ENCODE results near the gene FIBP. TPM values are rescaled to one million over a fixed set of nuclear protein-coding genes. Genes with fewer than 3 reads are reported as not detected.

Gene FIBP
- total RNA-seq, 1 experiment from 2014 or later = 232 TPM

DNA sequence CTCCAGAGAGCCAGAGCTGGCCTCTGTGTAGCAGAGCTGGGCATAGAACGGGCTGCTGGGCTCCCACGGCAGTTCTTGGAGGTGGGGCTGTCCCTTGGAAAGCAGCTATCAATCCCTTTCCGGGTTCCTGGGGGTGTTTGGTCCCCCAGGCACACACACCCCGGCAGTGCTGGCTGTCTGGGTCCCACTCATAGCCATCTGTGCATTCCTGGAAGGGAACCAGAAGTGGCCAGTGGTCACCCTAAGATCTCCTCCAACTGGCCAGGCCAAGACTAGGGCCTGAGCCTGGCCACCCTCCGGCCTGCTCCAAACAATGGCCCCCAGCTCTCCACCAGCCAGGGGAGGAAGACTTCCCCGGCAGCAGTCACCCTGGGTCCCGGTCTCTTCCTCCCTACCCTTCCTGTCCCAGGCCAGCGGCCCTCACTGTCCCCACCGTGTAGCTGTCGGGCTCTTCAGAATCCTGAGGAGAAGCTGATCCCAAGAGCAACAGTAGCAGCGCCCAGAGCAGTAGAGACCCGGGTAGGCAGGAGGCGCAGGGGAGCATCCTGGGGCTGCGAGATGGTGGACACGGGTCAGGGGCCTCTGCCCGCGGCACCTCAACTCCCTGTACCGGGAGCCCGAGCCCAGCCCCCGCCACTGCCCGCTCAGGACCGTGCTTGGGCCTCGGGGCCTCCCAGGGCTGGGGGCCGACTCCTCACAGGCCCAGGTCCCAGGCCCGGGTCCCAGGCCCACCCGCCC, 16.3 kb downstream of the FIBP start:
- no peak for DNase-seq (ENCODE audit: low read depth)

DNA sequence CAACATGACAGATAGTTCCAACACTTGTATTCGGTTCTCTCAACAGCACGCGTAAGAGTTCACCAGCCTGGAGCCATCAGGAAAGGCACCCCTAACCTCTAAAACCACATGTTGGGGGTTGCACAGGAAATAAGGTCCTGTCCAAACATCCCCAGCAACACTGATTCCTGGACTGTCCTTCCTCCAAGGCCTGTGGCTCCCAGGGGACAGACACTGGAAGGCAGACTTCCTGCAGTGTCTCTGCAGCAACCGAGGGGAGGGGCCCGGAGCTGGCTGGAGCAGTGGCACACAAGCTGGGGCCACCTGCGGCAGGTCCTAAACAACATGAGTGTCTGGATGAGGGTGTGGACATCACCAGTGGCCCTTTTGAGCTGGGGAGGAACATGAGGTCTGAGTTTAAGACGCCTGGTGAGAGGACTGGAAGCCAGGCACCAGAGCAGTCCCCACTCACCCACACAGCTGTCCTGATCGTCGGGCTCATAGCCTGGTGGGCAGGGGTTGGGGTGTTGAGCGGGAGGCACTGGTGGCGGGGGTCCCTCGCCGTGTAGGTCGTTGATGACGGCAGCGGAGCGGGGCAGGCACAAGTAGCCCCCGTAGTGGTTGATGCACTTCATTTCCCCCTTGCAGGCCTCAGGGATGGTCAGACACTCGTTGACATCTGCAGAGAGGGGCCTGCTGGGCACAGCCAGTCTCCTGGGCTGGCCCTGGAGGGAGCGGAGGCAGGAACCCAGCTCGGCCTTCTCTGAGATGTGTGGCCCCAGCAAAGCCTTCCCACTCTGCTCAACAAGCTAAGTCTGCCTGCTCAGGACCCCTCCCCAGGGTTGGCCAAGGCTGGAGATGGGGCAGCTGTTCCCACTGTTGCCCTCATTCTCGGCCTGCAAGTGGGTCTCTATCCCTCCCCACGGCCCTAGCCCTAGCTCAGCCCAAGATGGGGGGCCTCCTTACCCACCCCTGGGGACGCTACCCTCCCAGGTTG, 17.3 kb downstream of the FIBP start:
- no peak for DNase-seq (ENCODE audit: low read depth)

DNA sequence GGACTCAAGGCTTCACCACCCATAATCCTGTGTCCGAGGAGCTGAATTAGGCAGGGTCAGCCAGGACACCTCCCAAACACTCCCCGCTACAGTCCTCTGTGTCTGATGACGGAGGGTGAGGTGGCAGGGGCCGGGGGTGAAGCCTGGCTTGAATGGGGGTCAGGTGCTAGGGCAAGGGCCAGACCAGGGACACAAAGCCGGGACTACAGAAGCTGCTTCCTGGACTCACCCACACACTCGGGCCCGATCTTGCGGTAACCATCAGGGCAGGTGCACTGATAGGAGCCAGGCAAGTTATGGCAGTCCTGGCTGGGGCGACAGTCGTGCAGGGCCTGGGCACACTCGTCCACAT, 18.0 kb downstream of the FIBP start:
- no peak for DNase-seq (ENCODE audit: low read depth)

DNA sequence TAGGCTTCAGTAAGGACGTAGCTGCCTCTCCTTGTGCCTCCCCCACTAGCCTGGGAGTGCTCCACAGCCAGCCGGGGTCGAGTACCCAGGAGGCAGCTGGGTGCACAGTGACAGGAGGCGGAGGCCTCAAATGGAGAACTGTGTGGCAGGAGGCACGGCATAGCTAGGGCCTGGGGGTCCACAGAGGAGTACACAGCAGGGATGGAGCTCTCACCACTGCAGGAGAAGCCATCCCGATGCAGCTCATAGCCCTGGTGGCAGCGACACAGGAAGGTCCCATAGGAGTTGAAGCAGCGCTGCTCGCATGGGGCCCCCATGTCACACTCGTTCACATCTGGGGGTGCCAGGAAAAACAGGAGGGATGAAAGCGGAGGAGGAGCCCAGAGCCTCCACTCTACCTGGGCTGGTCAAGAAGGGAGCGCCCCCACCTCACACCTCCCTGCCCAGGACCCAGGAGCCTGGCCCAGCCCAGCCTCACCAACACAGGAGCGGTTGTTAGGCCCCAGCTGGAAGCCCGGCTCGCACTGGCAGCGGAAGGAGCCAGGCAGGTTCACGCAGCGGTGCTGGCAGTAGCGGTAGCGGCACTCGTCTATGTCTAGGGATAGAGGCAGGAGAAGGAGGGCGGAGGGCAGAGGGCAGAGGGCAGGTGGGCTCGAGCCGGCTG, 18.5 kb downstream of the FIBP start:
- no peak for DNase-seq (ENCODE audit: low read depth)

DNA sequence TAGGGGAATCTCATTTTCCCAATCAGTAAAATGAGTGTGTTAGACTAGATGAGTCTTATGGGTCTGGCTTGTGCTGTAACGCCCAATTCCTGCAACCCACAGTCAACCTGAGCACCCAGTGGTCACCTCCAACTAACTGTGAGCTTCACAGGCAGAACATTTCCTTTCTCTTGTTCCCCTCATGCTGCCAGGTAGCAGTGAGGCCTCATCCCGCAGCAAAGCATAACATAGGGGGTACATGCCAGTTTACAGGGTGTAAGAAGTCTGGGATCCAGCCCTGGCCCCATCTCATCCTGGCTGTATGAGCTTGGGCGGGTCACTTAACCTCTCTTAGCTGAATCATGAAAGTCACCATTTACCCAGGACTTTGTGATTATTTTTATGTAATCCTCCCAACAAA, 19.4 kb downstream of the FIBP start:
- no peak for DNase-seq (ENCODE audit: low read depth)

DNA sequence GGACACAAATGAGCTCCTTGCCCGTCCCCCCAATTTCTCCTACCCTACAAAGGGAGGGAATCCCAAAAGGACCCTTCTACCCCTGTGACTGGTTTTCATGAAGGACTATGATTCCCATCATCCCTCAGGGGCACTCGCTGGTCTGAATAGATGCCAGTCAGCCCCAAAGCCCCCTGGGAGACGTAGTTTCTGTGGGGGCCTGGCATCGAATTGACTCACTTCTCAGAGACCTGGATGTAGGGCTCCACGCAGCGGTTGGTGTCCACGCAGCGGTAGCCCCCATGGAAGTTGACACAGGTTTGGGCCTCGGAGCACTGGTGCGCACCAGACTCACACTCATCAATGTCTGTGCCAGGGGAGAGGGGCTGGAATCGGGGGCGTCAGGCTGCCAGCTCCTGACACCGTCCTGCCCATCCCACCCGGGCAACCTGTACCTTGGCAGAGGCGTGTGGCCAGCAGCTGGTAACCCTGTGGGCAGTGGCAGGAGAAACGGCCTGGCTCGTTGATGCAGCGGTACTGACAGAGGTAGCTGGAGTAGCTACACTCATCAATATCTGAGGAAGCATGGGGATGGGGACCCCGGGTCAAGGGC, 20.1 kb downstream of the FIBP start:
- DNase-seq (ENCODE audit: low read depth) = no peak

DNA sequence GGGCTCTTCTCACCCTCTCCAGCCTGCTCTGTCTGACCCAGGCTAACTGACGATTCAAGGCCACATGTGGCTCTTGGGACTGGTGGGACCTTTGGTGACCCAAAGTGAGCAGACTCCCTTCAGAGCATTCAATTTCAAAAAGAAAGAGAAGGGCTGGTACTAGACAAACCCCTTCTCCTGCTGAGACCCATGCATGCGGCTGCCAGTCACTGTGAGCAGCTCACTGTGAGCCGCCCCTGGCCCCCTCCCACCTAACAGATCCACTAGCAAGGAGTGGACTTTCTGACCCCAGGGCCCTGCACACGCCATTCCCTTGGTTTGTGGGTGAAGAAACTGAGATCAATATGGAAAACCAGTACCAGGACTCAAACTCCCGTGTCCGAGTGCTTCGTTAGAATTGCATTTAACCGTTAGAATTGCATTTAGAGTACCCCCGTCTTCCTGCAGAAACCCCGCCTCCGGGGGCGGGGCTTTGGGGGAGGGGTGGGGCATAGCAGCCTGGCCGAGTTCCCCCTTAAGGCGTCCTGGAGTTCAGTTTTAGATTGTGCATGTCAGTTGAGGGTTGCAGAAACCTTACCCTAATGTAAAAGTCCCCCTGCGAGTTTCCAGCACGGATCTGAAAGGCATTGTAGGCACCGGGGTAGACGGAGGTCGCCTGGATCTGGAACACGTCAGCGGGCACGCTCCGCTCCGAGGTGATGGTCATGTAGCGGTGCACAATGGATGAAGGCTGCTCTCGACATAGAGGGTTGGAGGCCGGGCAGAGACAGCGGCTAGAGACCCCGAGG, 20.8 kb downstream of the FIBP start:
- no peak for DNase-seq (ENCODE audit: low read depth)

DNA sequence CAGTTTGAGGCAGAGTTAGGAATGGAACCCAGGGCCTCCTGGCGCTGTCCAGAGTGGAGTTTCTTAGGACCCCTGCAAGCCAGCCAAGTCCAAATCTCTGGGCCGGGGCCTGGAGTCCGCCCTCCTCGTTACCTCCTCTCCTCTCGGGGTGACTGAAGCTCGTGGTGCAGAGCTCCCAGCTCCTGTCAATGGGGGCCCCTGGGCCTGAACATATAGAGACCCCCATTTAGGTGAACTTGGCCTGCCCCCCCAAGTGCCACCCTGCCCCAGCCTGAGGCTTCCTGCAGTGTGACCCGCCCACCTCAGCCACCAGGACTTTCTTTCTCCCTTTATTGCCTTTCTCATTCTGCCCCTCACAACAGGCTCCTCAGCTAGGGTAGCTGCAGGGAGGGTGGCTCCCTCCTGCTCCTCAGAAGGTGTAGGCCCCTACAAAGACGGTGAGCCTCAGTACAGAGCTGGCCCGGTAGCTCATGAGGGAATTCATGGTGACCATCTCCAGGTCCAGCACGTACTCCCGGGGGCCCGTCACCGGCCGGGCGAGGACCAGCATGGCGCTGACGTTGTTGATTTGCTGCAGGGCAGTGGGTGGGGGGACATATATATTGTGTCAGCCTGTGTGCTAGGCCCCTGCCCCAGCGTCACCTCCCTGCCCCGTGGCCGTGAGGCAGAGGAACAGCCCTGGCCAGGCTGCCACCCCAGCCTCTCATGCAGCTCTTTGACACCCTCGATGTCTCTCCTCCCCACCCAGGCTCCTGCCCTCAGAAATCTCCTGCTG, 21.6 kb downstream of the FIBP start:
- no peak for DNase-seq (ENCODE audit: low read depth)

DNA sequence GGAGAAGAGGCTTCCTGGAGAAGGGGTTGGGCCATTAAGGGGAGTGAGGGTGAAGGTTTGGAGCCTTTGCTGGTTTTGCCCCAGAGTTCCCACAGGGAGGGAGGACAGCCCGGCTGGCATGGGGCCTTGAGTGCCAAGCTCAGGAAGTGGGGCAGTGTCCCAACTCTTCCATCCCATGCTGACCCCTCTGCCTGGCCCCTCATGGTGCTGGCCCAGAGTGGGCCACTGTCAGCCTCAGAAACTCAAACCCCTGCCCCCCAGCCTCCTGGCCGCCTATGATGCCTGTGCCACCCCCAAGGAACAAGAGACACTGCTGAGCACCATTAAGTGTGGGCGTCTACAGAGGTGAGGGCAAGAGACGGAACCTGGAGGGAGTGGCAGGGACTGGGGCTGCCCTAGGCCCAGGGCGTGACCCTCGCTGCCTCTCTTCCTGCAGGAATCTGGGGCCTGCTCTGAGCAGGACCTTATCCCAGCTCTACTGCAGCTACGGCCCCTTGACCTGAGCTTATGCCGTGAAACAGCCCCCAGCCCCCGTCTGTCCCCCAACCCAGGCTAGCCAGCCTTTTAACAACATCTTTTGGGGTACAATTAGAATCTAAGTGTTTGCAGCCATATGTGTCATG, 22.6 kb downstream of the FIBP start:
- DNase-seq (ENCODE audit: low read depth) = no peak

DNA sequence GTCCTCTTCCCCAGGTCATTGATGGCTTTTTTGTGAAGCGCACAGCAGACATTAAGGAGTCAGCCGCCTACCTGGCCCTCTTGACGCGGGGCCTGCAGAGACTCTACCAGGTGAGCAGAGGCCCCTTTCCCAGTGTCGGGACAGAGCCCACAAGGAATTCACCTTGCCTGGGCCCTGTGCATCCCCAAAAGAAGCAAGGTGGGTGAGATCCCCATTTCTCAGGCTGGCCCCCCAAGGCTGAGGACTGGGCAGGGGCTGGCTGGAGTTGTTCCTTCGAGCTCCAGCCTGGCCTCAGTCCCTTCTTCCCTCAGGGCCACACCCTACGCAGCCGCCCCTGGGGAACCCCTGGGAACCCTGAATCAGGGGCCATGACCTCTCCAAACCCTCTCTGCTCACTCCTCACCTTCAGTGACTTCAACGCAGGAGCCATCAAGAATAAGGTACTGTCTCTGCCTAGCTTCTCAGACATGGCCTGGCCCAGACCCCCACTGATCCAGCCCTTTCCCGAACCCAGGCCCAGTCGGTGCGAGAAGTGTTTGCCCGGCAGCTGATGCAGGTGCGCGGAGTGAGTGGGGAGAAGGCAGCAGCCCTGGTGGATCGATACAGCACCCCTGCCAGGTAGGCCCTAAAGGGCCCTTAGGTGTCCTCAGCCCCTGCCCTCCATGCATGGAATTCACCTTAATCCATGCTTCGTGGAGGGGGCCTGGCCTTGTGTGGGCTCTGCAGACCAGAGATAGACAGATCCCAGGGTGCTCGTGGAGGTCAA, 23.4 kb downstream of the FIBP start:
- DNase-seq (ENCODE audit: low read depth) = no peak

DNA sequence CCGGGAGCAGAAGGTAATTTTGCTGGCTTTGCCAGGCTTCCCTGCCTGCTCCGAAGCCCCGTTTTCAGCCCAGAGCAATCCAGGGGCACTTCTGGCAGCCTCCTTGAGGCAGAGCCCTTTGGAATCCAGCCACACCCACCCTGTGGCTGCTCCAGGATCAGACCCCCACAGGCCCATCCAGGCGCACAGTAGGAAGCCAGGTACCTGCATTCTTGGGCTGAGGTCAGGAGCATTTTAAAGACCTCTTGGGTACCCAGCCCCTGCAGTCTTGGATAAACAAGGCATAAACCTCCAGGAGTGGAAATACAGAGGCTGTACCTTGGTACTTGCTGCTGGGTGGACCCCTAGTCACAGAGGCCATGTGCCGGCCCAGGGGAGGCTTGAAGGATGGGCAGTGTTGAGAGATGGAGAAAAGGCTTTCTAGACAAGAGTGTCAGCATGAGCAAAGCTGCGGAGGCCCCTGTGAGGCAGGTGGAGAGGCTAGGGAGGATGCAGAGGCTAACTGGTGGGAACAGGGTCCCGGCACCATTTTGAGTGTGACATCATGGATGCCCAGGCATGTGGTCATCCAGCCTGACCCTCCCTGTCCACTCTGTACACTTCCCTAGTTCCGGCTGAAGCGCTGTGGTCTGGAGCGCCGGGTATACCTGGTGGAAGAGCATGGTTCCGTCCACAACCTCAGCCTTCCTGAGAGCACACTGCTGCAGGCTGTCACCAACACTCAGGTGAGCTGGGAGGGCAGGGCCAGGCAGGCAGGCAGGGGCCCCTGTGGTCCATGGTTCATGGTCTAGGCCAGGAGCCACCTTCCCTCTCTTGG, 24.2 kb downstream of the FIBP start:
- DNase-seq (ENCODE audit: low read depth) = no peak

DNA sequence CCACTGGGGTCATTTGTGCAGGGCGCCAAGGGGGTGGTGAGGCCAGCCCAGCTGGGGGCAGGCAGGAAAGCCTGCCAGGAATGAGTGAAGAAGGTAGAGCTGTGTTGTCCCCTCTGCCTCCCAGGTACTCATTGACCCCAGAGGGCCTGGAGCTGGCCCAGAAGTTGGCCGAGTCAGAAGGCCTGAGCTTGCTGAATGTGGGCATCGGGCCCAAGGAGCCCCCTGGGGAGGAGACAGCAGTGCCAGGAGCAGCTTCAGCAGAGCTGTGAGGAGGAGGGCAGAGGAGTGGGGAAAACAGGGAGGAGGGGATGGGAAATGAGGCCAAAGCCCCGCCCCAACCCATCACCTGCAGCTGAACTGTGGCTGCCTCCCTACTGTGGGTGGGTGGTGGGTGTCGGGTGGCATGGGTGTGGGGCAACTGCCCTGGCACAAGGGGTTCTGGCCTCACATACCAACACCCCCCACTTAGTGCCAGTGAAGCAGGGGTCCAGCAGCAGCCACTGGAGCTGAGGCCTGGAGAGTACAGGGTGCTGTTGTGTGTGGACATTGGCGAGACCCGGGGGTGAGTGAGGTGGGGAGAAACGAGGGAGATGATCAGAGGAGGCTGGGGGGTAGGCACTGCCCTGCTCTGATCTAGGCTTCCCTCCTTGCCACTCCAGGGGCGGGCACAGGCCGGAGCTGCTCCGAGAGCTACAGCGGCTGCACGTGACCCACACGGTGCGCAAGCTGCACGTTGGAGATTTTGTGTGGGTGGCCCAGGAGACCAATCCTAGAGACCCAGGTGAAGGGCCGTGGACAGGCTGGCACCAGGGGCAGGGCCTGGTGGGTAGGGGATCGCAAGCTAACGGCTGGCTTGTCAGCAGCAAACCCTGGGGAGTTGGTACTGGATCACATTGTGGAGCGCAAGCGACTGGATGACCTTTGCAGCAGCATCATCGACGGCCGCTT, 25.1 kb downstream of the FIBP start:
- DNase-seq (ENCODE audit: low read depth) = no peak

DNA sequence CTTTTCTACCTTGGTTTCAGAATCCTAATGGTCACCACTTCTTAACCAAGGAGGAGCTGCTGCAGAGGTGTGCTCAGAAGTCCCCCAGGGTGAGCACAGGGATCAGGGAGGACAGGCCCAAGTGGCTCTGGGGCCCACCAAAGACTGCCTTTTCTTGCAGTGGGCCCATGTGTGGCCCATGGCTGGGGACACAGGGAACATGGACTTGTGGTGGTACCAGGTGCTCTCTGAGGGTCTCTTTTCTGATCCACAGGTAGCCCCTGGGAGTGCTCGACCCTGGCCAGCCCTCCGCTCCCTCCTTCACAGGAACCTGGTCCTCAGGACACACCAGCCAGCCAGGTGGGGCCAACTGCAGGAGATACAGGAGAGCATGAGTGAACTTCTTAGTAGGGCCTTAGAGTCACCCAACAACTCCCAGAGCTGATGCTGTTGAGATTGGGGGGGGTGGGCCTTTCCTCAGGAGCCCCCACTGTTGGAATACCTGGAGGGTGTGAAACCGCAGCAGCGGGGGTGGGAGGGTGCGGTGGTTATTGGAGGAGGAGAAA, 26.0 kb downstream of the FIBP start:
- DNase-seq (ENCODE audit: low read depth) = no peak

DNA sequence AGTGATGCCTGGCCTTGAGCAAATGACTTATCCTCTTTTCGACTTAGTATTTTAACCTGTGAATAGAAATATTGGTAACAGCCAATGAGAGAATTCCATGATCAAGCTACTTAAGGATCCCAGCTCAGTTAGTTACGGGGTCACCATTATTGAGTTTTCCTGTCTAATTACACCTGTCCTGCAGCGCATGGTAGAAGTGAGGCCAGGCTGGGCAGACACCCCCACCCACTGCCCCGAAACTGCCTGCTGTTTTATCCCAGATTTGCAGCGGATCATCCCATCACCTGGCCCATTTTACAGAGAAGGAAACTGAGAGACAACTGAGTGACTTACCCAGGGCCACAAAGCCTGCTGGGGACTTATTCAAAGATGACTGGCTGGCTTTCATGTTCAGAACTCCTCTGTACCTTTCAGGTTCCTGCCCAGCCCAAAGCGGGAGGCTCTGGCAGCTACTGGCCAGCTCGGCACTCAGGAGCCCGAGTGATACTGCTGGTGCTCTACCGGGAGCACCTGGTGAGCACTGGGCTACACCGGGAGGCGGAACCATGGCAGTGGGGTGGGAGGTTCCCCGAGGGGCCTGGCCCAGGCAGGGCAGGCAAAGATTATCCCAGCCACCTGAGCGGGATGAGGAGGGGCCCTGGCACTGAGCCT, 26.6 kb downstream of the FIBP start:
- no peak for DNase-seq (ENCODE audit: low read depth)

DNA sequence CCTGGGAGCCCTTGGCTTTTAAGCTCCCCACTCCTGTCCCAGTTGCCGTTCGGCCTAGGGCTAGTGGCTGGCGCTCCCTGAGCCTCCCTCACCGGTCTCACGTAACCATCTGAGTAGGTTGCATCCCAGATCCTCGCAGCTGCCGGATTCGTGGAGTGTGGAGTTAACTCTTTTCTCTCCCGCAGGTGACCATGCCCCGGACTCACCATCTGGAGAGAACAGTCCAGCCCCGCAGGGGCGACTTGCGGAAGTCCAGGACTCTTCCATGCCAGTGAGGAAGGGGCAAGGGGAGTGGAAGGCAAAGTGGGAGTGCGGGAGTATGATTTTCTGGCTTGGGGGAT, 27.1 kb downstream of the FIBP start:
- no peak for DNase-seq (ENCODE audit: low read depth)
